Tongue (tissue), 2 donors: ENCODE data around the gene HDAC9. TPM values are rescaled to one million over a fixed set of nuclear protein-coding genes. Genes with fewer than 3 reads are reported as not detected.
A peak's percentile ranks its signal among the peaks of the same experiment; 100 is the strongest.

Source experiments
- DNase-seq: peaks from one replicate; pipeline ENCODE4 v3.0.0-alpha.2; 2015
- total RNA-seq: library from RNA; depleted of rRNA; stranded (reverse); fragments of >200 nt; gene quantifications from one replicate; pipeline ENCODE4 v1.2.3, GENCODE V29; 2014

Gene HDAC9
- total RNA-seq, 1 donor from 2014 or later = 56.2 TPM

DNA sequence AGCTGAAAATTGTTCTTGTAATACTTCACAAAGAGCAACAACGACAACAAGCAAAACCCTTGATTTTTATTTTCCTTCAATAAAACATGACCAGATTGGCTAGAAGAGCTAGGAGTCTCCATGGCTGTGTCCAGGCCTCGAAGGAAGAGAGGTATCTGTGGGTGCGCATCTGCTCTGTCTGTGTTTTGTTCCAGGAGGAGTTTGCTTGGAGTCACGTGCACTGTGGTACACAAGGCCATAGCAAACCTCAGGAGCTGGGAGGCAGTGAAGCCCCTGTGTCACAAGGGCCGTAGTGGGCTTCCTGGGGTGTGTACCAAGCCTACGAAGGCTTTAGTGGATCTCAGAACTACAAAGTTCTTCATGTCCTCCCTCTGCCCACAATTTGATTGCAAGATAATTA lies 350.2 kb downstream of the HDAC9 start:
- no peak for DNase-seq

DNA sequence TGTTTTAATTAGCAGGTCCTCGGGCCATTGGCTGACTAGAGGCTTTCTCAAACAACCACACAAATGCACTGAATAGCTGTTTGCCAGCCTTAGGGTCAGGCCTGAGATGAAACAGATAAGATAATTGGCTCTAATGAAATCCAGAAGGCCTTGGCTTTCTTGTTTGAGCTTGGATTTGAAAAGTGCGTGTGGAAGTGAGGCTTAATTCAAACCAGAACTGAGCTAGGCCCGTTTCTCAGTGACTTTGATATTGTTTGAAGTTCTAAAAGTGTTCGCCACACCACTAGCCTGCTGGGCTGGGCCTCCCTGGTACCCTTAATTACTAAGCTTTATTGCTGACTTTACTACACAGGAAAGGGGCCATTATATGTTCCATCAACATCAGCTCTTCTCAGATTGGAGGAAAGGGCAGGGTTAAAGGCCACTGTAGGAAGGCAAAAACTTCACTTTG lies 351.2 kb downstream of the HDAC9 start:
- DNase-seq = peak; percentile 36

DNA sequence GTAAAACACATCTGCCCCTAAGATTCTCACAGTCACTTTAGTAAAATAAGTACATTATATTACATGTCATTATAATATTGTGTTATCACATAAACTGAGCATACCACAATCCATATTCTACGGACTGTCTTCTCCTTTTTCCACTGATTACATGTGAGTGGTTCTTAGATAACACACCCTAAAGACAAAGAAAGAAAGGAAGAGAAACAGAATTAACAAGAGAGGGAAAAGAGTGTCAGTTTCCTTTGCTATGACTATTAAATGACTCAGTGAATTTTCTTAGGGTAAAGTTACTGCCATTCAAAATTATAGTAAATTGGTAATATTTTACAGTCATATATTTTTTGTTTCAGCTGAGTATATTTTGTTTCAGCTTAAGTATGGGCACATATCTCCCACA lies 353.6 kb downstream of the HDAC9 start:
- no peak for DNase-seq

DNA sequence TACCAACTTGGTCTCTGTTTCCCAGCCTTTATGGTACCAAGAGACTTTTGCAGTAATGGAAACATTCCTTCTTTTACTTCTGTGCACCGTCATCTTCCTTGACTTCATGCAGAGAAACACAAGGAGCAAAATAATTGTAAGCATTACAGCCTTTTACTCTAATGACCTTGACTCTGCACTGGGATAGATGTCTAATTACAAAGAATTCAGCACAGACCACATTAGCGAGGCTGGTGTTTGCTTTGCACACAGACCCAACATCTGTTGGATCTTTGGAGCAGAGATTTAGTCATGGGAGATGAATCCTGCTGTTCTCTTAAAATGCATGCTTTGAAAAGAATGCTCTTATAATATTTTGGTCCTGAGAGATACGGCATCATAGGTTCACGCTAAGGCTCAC lies 360.2 kb downstream of the HDAC9 start:
- peak; percentile 17 for DNase-seq

DNA sequence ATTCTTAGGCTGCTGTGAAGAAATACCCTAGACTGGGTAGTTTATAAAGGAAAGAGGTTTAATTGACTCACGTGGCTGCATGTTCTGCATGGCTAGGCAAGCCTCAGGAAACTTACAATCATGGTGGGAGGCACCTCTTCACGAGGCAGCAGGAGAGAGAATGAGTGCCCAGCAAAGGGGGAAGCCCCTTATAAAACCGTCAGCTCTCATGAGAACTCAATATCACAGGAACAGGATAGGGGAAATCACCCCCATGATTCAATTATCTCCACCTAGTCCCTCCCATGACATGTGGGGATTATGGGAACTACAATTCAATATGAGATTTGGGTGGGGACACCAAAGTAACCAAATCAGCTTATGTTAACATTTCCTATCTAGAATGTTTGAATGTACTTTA lies 362.7 kb downstream of the HDAC9 start:
- no peak for DNase-seq

DNA sequence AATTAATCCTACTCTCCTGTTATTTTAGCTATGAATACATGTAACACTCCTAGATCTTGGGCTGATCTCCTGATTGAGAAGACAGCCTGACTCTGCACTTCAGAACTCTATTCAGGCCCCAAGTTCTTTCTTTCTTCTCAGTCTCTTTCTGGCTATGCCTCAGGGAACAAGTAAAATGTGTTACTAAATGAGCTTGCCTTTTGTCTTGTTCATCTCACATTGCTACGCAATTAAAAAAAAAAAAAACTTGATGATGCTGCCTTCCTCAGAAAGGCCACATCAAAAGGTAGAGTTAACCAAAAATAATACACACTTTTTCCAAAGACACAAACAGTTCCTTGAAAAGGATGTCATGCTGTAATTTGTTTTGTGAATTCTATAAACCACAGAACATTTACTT lies 363.8 kb downstream of the HDAC9 start:
- DNase-seq = no peak

DNA sequence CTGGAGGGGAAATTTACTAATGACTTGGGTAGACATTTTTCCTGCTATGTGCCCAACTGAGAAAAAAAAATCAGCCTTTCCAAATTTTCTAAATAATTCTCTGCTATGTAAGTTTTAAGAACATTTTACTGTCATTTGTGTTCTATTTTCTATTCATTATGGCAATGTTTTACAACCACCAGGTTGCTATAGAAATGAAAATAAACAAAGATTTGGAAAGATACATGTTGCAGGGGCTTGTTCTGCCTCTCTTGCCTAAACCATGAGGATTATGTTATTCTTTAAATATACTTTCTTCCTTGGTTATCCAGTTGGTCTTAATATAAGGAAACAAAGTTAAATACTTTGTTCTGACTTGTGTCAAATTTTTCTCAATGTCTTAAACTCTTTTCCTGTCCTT lies 364.7 kb downstream of the HDAC9 start:
- DNase-seq = peak; percentile 54

DNA sequence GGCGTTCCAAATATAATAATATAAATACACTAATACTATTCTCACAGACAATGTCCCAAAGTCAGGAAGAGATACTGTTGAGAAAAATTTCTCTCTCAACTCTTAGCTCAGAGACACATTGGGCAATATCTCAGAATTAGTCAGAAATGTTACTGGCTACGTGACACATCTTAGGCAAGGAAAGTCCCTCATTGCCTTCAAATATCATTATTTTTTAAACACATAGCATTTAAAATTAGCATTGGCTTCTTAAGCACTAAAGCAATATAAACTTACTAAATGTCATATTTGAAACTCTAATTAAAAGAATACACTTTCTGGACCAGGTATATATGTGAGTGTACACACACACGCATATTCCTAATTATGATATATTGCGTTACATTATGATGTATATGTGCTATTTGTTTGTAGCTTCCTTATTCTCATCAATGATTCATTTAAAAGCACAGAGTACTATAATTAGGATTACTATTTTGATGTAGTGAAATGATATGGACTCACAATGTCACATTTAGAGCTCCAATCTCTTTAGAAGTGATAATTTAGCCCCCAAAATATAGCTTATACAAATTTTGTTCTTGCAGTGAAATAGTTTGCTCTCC lies 366.1 kb downstream of the HDAC9 start:
- no peak for DNase-seq

DNA sequence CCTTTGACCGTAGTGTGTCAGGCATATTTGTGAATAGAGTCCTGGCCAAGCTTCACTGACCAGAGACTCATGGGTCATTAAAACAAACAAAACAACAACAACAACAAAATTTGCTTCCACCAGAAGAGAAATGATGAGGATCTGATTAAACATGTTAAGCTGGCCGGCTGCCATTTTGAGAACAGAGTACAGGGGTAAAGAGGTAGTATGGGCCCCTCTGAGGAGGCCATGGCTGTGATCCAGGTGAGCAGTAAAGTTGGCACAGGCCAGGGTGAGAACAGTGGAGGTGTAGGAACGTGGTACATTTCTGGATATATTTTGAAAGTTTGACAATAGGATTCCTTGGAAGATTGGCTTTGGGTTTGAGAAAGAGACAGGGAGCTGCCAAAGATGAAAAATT lies 369.4 kb downstream of the HDAC9 start:
- DNase-seq = no peak

DNA sequence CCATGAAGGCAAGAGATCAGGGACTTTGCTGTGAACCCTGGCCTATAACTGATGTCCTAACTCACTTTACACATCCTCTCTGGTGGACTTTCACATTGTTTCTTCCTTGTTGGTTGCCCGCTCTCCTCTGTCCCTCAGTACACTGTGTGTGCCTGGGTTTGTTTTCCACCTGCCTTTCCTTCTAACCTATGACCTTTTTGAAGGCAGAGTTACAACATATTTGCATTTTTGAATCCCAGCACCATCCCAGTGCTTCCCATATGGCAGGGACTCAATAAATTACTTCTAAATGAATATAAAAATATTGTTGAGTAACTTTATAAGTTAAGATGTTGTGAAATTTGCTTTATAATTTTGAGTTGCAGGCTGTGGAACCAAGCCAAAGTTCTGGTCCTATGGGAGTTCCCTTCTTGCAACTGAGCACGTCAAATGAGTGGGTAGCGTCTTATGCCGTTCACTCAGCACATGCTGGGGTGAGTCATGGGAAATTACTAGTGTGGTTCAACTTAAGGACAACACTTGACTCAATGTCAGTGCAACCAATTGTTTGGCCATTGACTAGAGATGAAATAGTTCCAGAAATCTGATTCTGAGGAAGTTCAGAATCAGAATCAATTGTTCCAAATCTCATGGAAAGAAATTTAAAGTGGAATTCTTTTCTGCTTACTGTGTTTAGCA lies 370.9 kb downstream of the HDAC9 start:
- peak; percentile 65 for DNase-seq

DNA sequence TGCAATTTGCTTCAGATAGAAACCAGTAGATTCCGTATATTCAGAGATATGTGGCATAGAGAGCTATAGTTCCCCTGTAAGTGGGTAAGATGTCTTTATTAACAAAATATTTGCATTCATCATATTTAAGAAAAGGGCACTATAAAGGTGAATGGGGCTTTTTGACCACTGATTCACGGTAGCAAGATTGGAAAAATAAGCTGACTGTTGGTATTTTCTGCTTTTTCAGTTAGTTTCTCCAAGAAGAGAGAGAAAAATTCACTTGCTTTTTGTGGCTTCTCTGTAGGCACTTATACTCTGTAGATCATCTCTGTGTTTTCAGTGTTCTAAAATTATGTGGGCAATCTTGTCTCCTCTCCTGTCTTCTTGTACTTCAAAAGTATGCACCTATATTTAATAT lies 376.8 kb downstream of the HDAC9 start:
- no peak for DNase-seq

DNA sequence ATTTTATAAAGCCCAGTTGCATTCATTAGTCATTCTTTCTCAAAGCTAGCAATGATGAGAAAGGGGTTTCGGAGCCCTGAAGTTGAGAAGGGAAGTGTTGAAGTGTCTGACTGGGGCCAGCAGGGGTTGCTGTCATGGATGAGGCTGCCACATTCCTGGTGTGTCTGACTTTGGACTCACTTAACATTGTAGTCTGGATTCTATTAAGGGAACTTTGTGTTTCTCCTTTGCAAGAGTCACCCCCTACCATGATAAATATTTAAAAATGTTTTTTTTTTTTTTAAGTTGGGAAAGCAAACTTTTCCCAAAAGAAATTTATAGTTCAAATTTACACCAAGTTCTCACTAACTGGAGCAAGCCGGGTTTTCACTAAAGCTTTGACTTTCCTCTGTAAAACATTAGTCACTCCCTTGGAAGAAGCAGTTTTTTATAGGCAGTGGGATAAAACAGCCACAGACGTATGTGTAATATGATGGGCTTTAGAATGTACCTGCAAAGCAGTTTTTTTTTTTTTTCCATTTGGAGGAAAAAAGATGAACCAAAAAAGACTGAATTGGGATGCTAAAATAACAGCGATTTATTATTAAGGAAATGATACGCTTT lies 378.3 kb downstream of the HDAC9 start:
- DNase-seq = no peak

DNA sequence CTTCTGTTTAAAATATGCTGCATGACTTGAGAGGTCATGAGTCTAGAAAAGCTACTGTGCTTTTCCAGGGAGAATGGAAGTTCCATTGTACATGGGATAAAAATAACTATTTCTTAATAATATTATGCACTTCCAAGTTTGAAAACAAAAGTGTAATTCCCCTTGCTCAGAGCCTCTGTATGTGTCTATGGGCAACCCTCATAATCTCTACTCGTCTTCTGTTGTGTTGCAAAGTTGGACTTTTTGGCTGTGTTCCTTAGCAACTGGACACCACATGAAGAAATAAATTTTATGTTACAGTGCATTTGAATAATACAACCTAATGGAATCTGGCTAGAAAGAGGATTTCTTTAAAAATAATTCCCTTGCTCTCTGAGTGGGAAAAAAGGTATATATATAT lies 379.3 kb downstream of the HDAC9 start:
- peak; percentile 11 for DNase-seq

DNA sequence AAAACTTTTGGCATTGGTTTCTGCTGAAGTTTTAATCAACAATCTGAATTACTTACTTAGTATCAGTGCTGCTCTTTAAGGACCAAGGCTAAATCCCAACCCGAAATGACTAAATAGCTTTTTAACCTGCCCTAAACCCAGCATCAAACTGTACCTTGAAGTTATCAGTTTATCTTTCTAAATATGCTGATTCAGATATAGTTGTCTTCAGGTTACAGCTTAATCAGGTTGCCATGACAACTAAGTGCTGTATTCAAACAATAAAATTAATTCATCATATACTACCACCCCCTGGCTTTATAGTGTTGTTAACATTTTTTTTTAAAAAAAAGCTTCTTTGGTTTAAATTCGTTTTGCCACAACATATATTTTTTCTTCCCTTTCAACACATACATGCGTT lies 382.3 kb downstream of the HDAC9 start:
- DNase-seq = no peak

DNA sequence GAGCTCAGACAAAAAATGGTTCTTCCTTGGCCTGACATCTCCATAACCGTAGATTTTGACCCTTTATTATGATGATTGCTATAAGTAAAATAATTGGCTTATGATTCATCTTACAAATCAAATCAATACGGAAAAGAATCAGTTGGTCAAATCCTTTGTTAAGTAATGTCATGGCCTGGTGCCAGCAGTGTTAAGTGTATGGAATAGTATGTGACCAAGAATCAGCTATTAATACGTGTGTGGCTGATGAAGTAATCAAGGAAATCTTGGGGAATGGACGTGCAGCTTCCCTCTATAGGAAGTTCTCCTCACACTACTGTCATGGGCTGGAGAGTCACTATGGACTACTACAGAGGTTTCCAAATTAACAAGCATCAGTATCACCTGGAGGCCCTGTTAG lies 391.3 kb downstream of the HDAC9 start:
- no peak for DNase-seq

DNA sequence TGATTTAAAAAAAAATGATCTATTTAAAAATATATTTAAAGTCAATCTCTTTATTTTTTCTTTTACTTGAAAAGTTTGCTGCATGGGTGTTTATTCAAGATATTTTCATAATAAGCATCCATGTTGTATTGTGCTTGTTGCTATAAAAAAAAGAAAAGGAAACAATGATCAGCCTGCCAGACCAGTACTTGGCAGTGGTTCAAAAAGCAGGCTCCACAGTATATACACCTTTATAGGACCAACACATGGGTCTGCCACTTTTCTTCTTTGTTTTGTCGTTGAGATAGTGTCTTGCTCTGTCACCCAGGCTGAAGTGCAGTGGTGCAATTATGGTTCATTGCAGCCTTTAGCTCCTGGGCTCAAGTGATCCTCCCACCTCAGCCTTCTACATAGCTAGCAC lies 393.9 kb downstream of the HDAC9 start:
- no peak for DNase-seq

DNA sequence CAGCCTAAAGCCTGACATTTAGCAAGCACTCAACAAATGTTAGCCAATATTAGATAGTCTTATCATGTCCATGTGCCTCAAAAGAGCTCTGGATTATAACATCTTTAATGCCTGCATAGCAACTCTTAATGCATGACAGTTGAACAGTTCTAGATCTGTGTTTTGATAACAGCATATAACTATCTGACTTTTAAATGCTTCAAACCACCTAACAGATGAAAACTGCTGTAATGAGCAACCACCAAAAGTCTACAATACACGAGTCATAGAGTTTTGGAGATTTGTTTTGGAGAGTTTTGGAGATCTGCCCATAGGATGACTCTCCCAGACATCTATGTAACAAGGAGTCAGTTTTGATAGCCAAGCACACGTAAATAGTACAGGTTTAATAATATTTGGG lies 394.6 kb downstream of the HDAC9 start:
- DNase-seq = no peak

DNA sequence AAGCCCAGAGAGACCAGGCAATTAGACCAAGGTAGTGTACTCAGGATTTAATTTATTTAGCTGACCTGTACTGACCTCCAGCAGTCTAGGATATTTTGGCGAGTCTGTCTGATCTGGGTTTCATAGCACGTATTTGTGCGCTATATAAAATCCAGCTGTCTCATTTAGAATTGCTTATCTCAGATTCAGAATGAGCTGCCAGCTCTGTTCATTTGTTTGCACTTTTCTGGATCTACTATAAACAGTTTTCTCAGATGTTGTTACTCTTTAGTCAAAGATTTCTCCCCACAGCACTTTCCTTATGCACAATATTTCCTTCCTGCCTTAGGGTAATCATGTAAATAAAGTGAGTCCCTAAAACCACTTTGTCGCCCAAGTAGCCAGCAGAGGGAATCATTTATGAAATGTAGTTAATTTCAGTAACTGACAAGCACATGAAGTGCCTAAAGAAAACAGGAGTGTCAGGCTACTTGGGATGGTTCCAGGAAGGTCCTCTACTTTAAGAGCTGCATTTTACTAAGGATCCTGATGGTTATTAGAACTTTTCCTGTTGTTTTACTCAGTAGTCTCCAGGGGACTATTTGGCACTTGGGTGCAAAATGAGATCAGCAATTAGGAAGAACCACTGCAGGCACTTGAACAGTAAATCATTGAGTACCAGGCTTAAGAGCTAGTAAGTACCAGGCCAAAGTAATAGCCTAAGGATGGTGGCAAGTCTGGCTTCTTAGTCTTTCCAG lies 395.5 kb downstream of the HDAC9 start:
- no peak for DNase-seq

DNA sequence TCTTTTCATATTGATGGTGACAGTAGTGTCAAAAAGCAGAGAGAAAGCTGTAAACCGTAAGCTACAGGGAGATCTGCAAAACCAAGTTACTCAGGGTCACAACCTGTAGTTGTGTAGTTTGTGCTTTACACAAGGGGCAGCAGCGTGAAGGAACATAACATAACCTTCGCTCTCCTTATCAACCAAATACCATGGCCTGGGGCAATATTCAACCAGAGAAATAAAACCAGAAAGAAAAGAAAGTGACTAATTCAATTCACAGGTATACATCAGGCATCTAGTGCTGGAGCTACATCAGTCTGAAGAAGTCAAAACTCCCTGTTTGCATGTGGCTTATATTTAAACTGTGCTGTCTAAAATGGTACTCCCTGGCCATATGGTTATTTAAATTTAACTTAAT lies 397.6 kb downstream of the HDAC9 start:
- DNase-seq = no peak

DNA sequence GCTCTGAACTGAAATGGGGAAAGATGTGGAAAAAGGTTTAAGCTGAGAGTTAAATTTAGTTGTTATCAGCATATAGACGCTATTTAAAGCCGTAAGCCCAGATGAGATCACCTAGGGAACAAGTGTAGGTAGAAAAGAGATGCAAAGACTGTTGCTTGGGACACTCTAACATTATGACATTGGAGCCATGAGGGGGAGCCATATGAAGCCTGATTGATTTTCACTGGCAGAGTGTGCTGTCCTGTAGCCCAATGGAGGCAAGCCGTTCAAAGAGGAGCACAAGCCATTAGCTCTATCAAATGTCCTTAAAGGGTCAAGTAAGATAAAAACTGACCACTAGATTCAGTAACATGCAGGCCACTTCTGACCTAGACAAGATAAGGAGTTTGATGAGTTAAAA lies 398.6 kb downstream of the HDAC9 start:
- no peak for DNase-seq

DNA sequence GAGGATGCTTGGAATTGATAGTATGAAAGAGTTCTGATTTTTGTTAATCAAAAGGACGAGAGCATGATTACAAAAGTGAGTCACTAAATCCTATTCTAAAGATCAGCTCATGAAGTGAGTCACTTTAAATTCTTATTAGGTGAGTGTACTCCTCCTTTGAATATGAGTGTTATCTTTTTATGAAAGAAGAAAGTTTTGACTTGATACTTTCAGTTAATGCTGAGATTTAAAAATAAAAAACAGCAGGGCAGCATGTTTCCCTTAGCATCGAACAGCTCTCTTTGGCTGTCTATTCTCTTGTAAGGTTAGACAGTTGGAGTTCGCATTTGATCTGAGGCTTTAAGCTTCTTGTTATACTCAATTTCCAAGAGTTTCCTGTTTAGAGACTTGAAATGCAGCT lies 399.9 kb downstream of the HDAC9 start:
- DNase-seq = no peak

DNA sequence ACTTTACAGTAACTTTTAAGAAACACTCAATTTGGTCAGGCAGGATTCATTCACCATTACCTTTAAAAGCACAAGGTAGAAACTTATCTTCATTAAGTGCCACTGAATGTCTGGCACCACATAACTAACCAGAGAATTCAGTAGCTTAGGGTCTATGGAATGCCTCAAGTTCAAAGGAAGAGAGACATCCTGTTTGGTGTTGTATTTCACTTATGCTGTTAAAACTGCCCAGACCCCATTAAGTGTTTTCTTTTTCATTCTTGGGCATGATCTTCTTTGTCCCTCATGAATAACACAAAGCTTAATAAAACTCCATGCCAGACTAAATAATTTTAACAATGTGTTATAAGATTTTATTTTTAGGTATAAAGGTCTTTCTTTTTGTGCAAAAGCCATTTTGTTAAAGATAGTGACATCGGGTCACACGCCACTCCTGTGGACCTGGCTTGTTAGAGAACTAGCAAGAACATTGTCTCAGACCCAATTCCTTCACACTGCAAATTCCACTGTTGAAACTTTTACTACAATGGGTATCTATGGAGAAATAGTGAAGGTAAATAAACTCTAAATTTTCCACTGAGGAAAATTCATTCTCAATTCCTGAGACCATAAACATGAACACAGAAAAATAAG lies 400.9 kb downstream of the HDAC9 start:
- no peak for DNase-seq

DNA sequence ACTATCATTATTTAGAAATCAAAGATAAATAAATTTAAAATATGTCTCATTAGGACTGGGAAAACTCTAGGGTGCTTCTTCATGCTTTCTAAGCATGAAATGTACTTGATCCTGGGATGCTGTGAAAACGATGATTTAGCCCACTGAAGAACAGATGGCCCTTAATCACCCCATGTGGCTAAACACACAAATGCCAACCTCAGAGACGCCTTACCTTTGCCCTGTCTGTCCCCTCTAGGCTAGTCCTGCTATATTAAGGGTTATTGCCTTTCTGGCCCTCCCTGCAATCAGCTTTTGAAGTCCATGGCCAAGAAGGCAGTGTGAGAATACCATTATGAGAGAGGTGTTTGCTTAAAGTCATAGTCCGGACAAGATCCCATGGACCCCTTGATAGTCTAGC lies 404.7 kb downstream of the HDAC9 start:
- DNase-seq = no peak
